ENCODE results near the gene MALT1. TPM values are rescaled to one million over a fixed set of nuclear protein-coding genes. Genes with fewer than 3 reads are reported as not detected.

Gene MALT1
- polyA plus RNA-seq, 1 donor from 2014 or later, result 40.5 TPM

DNA sequence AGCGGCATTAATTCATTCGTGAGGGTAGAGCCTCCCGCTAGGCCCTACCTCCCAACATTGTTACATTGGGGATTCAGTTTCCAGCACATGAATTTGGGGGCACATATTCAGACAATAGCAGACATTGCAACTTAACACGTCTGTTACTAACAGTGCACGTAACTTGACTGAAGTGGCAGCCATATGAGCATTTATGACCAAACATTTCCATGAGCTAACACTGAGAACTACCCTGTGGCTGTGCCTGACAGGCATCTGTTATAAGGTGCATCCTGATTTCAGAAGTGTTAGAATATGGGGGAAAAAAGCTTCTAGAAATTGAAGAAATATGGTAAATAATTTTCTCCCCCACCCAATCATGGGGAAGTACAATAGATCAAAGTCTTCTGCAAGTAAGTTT, 24.5 kb downstream of the MALT1 start:
- Histone ChIP-seq H3K9ac (ENCODE audit: low read length) (no peak overlapping the region), H3K79me2 (replicated peaks; ENCODE audit: insufficient read depth, low read length) (no peaks in the 10 kb centered on the region), H3K27me3 (ENCODE audit: insufficient read depth, low read depth, low read length) (no peaks in the 10 kb centered on the region), H4K20me1 (ENCODE audit: insufficient read depth) (no peaks in the 10 kb centered on the region), H3K4me2 (ENCODE audit: low read length) (no peak overlapping the region), H3K4me3 (ENCODE audit: low read length) (no peak overlapping the region), H3K9me2 (ENCODE audit: insufficient read depth, low read length) (no peaks in the 10 kb centered on the region), H3K9me3 (ENCODE audit: low read length) (no peaks in the 10 kb centered on the region), H3K36me3 (ENCODE audit: insufficient read depth, low read length) (peaks cover 6% of the 10 kb centered on the region), H3K27ac (ENCODE audit: low read length) (no peak overlapping the region), H2AFZ (ENCODE audit: low read depth, low read length) (no peak overlapping the region), H3F3A (ENCODE audit: insufficient read depth, low read length, poor library complexity, severe bottlenecking) (no peaks in the 10 kb centered on the region)
- no peak for TF ChIP-seq EZH2 (IDR thresholded peaks at IDR 0.05; ENCODE audit: borderline replicate concordance, insufficient read depth, low read length, poor library complexity, severe bottlenecking)
- no peak for TF ChIP-seq POLR2AphosphoS5 (IDR thresholded peaks at IDR 0.05)
- no peak for TF ChIP-seq EP300 (conservative IDR thresholded peaks at IDR 0.05; ENCODE audit: poor library complexity, severe bottlenecking)
- TF ChIP-seq, protein P1, sequence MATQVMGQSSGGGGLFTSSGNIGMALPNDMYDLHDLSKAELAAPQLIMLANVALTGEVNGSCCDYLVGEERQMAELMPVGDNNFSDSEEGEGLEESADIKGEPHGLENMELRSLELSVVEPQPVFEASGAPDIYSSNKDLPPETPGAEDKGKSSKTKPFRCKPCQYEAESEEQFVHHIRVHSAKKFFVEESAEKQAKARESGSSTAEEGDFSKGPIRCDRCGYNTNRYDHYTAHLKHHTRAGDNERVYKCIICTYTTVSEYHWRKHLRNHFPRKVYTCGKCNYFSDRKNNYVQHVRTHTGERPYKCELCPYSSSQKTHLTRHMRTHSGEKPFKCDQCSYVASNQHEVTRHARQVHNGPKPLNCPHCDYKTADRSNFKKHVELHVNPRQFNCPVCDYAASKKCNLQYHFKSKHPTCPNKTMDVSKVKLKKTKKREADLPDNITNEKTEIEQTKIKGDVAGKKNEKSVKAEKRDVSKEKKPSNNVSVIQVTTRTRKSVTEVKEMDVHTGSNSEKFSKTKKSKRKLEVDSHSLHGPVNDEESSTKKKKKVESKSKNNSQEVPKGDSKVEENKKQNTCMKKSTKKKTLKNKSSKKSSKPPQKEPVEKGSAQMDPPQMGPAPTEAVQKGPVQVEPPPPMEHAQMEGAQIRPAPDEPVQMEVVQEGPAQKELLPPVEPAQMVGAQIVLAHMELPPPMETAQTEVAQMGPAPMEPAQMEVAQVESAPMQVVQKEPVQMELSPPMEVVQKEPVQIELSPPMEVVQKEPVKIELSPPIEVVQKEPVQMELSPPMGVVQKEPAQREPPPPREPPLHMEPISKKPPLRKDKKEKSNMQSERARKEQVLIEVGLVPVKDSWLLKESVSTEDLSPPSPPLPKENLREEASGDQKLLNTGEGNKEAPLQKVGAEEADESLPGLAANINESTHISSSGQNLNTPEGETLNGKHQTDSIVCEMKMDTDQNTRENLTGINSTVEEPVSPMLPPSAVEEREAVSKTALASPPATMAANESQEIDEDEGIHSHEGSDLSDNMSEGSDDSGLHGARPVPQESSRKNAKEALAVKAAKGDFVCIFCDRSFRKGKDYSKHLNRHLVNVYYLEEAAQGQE (IDR thresholded peaks at IDR 0.05; ENCODE audit: borderline replicate concordance), result no peak
- no peak for TF ChIP-seq CTCF (IDR thresholded peaks at IDR 0.05; ENCODE audit: poor library complexity, severe bottlenecking)
- TF ChIP-seq SMC3 (conservative IDR thresholded peaks at IDR 0.05; ENCODE audit: poor library complexity), result no peak
- TF ChIP-seq TAF1 (IDR thresholded peaks at IDR 0.05; ENCODE audit: low read depth), result no peak
- no peak for TF ChIP-seq RAD21 (conservative IDR thresholded peaks at IDR 0.05)
- TF ChIP-seq MXI1 (conservative IDR thresholded peaks at IDR 0.05; ENCODE audit: poor library complexity, severe bottlenecking), result no peak

GRCh38 chr18:58697146-58697545, 25.9 kb downstream of the MALT1 start:
- no peaks in the 10 kb centered on the region for H3K79me2 ChIP-seq (replicated peaks; ENCODE audit: insufficient read depth, low read length)
- H4K20me1 ChIP-seq (ENCODE audit: insufficient read depth), result no peaks in the 10 kb centered on the region

More at GRCh38 chr18:58697146-58697545, 25.9 kb downstream of the MALT1 start:
- H3F3A ChIP-seq (ENCODE audit: insufficient read depth, low read length, poor library complexity, severe bottlenecking), result no peaks in the 10 kb centered on the region
- no peak overlapping the region for H3K4me2 ChIP-seq (ENCODE audit: low read length)
- TF ChIP-seq TAF1 (IDR thresholded peaks at IDR 0.05; ENCODE audit: low read depth), result no peak
- no peak for TF ChIP-seq RAD21 (conservative IDR thresholded peaks at IDR 0.05)
- TF ChIP-seq, protein P1 (IDR thresholded peaks at IDR 0.05; ENCODE audit: borderline replicate concordance), result no peak
- no peak for TF ChIP-seq EP300 (conservative IDR thresholded peaks at IDR 0.05; ENCODE audit: poor library complexity, severe bottlenecking)
- no peak for TF ChIP-seq EZH2 (IDR thresholded peaks at IDR 0.05; ENCODE audit: borderline replicate concordance, insufficient read depth, low read length, poor library complexity, severe bottlenecking)
- no peak for TF ChIP-seq POLR2AphosphoS5 (IDR thresholded peaks at IDR 0.05)
- no peak for TF ChIP-seq MXI1 (conservative IDR thresholded peaks at IDR 0.05; ENCODE audit: poor library complexity, severe bottlenecking)
- TF ChIP-seq SMC3 (conservative IDR thresholded peaks at IDR 0.05; ENCODE audit: poor library complexity), result no peak
- no peak for TF ChIP-seq CTCF (IDR thresholded peaks at IDR 0.05; ENCODE audit: poor library complexity, severe bottlenecking)
- H2AFZ ChIP-seq (ENCODE audit: low read depth, low read length), result no peak overlapping the region
- no peaks in the 10 kb centered on the region for H3K9me3 ChIP-seq (ENCODE audit: low read length)
- no peaks in the 10 kb centered on the region for H3K27me3 ChIP-seq (ENCODE audit: insufficient read depth, low read depth, low read length)
- H3K27ac ChIP-seq (ENCODE audit: low read length), result no peak overlapping the region
- no peaks in the 10 kb centered on the region for H3K9me2 ChIP-seq (ENCODE audit: insufficient read depth, low read length)
- H3K36me3 ChIP-seq (ENCODE audit: insufficient read depth, low read length), result peaks cover 6% of the 10 kb centered on the region
- H3K4me3 ChIP-seq (ENCODE audit: low read length), result no peak overlapping the region
- no peak overlapping the region for H3K9ac ChIP-seq (ENCODE audit: low read length)
